ENCODE results near the gene UBE2N.
"Not testable (repeated sequence)": the region's sequence is repeated elsewhere in the genome, so short reads cannot be mapped to it uniquely, and the experiment has no call there.

Gene UBE2N

DNA sequence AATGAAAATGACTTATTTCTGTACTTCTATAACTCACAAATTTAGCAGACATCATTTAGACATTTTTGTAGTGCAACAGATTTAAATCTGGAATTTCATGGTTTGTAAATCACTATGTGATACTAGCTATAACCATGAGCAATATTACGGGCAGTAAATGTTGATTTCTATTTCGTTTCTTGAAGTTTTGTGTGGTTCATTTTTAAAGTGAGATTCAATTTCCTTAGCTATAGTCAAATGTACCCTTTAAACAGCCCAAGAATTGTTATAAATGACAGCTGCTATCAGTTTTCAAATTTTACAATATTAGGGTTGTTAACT, 33.8 kb downstream of the UBE2N start:
- no peaks in the 10 kb centered on the region for H3K27me3 ChIP-seq (ENCODE audit: control insufficient read depth, insufficient read depth, low read length)
- no peaks in the 10 kb centered on the region for H3K9me3 ChIP-seq (replicated peaks; ENCODE audit: low read length)
- no peak overlapping the region for H3K4me2 ChIP-seq (ENCODE audit: low read length)
- H3K36me3 ChIP-seq (ENCODE audit: insufficient read depth, low read length) = peaks cover 26% of the 10 kb centered on the region
- no peak overlapping the region for H3K4me3 ChIP-seq (ENCODE audit: low read length)
- H3K9ac ChIP-seq (ENCODE audit: low read depth, low read length) = no peak overlapping the region
- peaks cover 32% of the 10 kb centered on the region for H3K4me1 ChIP-seq (ENCODE audit: control insufficient read depth, insufficient read depth, low read length)

DNA sequence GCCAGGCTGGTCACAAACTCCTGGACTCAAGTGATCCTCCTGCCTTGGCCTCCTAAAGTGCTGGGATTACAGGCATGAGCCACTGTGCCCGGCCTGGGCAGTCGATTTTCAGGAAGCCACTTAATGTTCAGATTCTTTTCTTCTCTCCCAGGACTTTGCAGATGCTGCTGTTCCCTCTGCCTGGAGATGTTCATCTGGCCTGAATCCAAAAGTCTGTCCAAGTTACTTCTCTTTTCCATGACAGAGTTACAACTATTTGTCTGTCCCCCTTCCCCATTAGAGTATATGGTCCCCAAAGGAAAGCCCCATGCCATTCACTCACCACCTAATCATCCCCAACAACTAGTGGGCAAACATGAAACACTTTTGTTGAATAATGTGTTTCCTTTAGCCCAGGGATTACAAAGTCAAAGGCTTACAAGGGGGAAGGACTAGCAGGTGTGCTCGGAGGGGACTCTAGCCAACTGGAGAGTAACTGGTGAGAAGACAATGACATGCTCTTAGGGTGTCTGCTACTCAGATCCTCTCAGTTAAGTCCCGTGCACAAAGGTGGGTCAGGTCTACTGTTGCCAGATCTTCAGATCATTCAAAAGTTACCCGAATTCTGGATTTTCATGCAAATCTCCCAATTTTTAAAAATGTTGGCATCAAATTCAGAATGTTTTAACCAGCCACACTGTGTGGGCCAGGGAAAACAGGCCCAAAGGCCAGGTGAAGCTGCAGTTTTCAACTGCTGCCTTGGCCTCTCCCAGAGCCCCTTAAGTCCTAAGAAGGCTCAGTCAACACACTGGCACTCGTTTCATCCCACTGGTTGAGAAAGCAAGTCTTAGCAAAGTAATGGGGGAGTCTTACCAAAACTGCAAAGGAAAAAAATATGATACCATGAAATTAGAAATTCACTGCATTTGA, 34.4 kb downstream of the UBE2N start:
- Histone ChIP-seq H3K9ac (ENCODE audit: low read depth, low read length) (no peak overlapping the region), H3K36me3 (ENCODE audit: insufficient read depth, low read length) (peaks cover 31% of the 10 kb centered on the region), H3K4me3 (ENCODE audit: low read length) (no peak overlapping the region), H3K9me3 (replicated peaks; ENCODE audit: low read length) (no peaks in the 10 kb centered on the region), H3K4me2 (ENCODE audit: low read length) (no peak overlapping the region), H3K27me3 (ENCODE audit: control insufficient read depth, insufficient read depth, low read length) (no peaks in the 10 kb centered on the region), H3K4me1 (ENCODE audit: control insufficient read depth, insufficient read depth, low read length) (peaks cover 32% of the 10 kb centered on the region)

DNA sequence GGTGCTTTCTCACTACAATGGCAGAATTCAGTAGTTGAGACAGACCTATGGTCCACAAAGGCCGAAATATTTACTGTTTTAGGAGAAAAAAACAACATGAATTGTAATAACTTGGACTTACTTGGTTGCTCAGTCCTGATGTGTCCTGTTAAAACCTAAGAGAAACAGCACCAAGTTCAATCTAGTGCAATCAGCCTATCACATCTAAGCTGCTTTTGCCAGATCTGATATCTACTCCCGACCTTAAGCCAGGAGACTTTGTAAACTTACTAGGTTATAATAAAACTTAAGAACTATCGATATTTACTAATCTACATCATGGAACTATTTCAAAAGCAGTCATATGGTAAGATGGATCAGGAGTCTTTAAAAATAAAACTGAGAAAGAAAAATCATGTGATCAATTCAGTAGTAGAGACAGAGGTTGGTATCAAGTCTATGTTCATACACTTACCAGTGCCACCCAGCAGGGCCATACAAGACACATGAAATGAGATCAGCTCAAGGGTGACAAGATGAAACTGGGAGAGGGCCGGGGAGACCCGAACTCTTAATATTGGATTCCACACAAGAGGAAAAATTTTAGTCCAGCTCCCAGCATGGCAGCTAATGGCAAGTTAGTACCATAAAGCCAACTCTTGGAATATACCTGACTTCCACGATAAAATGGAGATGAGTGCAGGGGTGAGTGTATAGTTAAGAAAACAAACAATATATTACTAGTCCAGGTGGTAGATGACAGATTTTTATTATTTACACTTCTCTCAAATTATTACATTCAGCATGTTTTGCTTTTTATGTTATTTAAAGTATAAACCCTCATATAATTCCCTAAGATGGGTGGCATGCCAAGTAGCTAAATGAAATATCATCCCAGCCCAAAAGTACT, 36.5 kb downstream of the UBE2N start:
- no peaks in the 10 kb centered on the region for H3K27me3 ChIP-seq (ENCODE audit: control insufficient read depth, insufficient read depth, low read length)
- H3K9ac ChIP-seq (ENCODE audit: low read depth, low read length) = no peak overlapping the region
- H3K4me3 ChIP-seq (ENCODE audit: low read length) = no peak overlapping the region
- H3K9me3 ChIP-seq (replicated peaks; ENCODE audit: low read length) = no peaks in the 10 kb centered on the region
- peaks cover 31% of the 10 kb centered on the region for H3K36me3 ChIP-seq (ENCODE audit: insufficient read depth, low read length)
- peaks cover 20% of the 10 kb centered on the region for H3K4me1 ChIP-seq (ENCODE audit: control insufficient read depth, insufficient read depth, low read length)
- H3K4me2 ChIP-seq (ENCODE audit: low read length) = no peak overlapping the region

DNA sequence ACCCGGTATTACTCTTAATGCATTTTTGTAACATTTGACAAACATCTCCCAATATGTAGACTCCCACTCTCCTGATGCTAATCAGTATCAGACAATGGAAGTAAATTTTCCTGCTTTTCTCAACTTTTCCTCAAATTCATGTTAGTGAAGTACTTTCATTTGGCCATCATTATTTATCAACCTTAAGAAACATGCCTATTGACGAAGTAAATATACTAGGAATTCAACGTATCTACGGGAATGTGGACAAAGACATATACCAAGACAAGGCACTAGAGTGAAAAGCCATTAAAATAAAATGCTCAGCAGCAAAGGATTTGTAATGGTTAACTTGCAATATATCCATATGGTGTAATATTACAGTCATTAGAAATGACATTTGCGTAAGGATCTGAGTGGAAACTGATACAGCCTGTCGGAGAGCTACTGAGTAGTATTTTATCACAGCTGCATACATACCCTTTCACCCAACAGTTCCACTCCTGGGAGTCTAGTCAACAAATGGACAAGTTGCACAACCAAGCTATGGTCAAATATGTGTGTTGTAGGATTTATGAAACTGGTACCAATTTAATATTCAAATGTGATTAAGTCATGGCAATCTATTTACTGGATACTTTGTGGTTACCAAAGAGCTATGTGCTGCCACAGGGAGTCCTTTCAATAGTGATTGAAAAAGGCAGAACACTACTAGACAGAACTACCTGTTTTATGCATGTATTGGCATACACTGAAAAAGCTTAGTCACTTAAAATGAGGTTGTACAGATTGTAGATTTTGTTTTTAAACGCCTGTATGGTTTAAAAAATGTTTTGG, 37.6 kb downstream of the UBE2N start:
- Histone ChIP-seq H3K9me3 (replicated peaks; ENCODE audit: low read length) (no peaks in the 10 kb centered on the region), H3K27me3 (ENCODE audit: control insufficient read depth, insufficient read depth, low read length) (no peaks in the 10 kb centered on the region), H3K9ac (ENCODE audit: low read depth, low read length) (no peak overlapping the region), H3K4me3 (ENCODE audit: low read length) (no peak overlapping the region), H3K36me3 (ENCODE audit: insufficient read depth, low read length) (peaks cover 30% of the 10 kb centered on the region), H3K4me1 (ENCODE audit: control insufficient read depth, insufficient read depth, low read length) (peaks cover 10% of the 10 kb centered on the region), H3K4me2 (ENCODE audit: low read length) (no peak overlapping the region)

DNA sequence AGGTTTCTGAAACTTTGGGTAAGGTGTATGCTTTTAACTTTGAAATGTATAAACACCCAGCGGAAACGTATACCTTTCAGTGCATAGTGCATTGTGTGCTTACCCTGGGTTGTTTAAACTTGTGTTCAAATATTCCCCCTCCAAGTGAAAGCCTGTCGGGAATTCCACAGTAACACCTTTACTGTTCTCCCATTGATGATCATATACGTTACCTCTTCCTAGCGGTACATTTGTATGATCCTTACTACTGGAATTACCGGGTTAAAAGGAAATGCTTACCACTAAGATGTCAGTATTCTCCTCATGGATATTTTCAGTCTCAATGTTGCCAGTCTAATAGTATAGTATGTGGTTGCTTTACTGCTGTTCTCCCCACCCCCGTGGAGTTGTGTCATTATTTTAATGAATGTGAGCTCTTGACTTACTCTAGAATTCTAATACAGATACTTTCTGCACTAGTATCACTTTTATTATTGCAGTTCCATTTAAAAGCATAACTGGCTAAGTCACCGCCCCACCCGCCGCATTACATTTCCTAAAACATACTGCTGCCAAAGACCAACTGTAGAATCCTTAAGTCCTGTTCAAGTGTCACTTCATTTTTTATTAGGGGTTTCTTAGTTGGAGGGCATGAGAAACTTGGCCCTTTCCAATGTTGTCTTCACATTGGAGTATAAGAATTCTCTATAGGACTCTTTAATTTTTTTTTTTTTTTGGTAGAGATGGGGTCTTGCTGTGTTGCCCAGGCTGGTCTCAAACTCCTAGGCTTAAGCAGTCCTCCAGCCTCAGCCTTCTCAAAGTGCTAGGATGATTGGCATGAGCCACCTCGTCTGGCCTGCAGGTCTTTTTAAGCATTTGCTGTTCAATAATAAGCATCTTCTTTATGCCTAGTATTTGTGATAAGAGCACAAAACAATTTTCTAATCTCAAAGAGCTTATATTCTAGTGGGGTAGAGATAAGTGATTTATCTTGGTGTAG, 39.1 kb downstream of the UBE2N start:
- H3K9ac ChIP-seq (ENCODE audit: low read depth, low read length) = no peak overlapping the region
- H3K4me1 ChIP-seq (ENCODE audit: control insufficient read depth, insufficient read depth, low read length) = peaks cover 3% of the 10 kb centered on the region
- no peaks in the 10 kb centered on the region for H3K9me3 ChIP-seq (replicated peaks; ENCODE audit: low read length)
- H3K36me3 ChIP-seq (ENCODE audit: insufficient read depth, low read length) = peaks cover 38% of the 10 kb centered on the region
- no peak overlapping the region for H3K4me2 ChIP-seq (ENCODE audit: low read length)
- H3K27me3 ChIP-seq (ENCODE audit: control insufficient read depth, insufficient read depth, low read length) = no peaks in the 10 kb centered on the region
- no peak overlapping the region for H3K4me3 ChIP-seq (ENCODE audit: low read length)

DNA sequence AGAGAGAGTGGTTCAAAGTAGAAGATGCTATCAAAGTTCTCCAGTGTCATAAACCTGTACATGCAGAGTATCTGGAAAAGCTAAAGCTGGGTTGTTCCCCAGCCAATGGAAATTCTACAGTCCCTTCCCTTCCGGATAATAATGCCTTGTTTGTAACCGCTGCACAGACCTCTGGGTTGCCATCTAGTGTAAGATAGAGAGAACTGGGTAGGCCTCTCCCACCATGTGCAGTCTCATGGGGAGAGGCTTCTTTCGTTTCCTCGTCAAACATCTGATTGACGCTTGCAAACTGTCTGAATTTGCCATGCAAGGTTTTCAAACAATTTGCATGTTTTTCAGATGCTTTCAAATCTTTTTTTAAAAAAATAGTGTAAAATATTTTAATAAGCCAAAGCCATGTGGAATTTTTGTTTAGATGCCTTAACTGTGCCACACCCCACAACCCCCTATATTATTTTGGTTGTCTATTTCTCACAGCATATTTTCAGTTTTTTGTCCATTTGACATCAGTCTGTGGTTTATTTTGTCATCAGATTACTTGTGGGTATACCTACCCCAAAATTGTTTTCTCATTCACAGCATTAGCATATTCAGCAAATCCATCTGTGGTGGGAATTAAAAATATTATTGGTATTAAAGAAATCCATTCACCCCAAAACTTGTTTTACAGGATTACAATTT, 42.4 kb downstream of the UBE2N start:
- H3K36me3 ChIP-seq (ENCODE audit: insufficient read depth, low read length) = peaks cover 43% of the 10 kb centered on the region
- H3K4me2 ChIP-seq (ENCODE audit: low read length); H3K4me1 ChIP-seq (ENCODE audit: control insufficient read depth, insufficient read depth, low read length); H3K27me3 ChIP-seq (ENCODE audit: control insufficient read depth, insufficient read depth, low read length); H3K9ac ChIP-seq (ENCODE audit: low read depth, low read length); H3K9me3 ChIP-seq (replicated peaks; ENCODE audit: low read length); H3K4me3 ChIP-seq (ENCODE audit: low read length): not testable (repeated sequence)

DNA sequence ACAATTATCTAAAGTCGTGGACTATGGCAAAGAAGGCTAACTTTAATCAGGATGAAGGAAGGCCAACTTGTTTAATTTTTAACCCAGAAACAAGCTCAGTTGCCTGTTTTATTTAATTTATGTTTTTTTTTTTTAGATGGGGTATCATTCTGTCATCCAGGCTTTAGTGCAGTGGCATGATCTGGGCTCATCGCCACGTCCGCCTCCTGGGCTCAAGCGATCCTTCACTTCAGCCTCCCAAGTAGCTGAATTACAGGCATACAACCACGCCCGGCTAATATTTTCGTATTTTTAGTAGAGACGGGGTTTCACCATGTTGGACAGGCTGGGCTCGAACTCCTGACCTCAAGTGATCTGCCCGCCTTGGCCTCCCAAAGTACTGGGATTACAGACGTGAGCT, 44.3 kb downstream of the UBE2N start:
- Histone ChIP-seq H3K27me3 (ENCODE audit: control insufficient read depth, insufficient read depth, low read length) (no peaks in the 10 kb centered on the region), H3K4me1 (ENCODE audit: control insufficient read depth, insufficient read depth, low read length) (no peaks in the 10 kb centered on the region), H3K9me3 (replicated peaks; ENCODE audit: low read length) (no peaks in the 10 kb centered on the region), H3K4me3 (ENCODE audit: low read length) (no peak overlapping the region), H3K9ac (ENCODE audit: low read depth, low read length) (no peak overlapping the region), H3K4me2 (ENCODE audit: low read length) (no peak overlapping the region), H3K36me3 (ENCODE audit: insufficient read depth, low read length) (peaks cover 29% of the 10 kb centered on the region)

DNA sequence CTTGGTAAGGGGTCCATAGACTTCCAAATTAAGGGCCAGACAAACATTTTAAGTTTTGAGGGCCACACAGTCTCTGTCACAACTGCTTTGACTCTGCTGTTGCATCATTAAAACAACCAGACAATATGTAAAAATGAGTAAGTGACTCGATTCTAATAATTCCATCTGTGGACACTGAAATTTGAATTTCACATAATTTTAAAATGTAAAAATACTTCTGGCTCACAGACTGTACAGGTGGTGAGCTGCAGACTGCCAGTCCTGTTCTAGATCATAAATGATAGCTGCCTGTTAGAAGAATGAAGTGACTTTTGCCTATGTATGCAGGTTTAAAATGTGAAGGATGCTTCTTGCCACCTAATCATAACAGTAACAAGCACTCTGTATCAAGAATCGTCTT, 48.3 kb downstream of the UBE2N start:
- no peak overlapping the region for H3K4me2 ChIP-seq (ENCODE audit: low read length)
- no peak overlapping the region for H3K9ac ChIP-seq (ENCODE audit: low read depth, low read length)
- H3K4me3 ChIP-seq (ENCODE audit: low read length) = no peak overlapping the region
- H3K4me1 ChIP-seq (ENCODE audit: control insufficient read depth, insufficient read depth, low read length) = peaks cover under 1% of the 10 kb centered on the region
- no peaks in the 10 kb centered on the region for H3K9me3 ChIP-seq (replicated peaks; ENCODE audit: low read length)
- no peaks in the 10 kb centered on the region for H3K27me3 ChIP-seq (ENCODE audit: control insufficient read depth, insufficient read depth, low read length)
- H3K36me3 ChIP-seq (ENCODE audit: insufficient read depth, low read length) = peaks cover 19% of the 10 kb centered on the region

DNA sequence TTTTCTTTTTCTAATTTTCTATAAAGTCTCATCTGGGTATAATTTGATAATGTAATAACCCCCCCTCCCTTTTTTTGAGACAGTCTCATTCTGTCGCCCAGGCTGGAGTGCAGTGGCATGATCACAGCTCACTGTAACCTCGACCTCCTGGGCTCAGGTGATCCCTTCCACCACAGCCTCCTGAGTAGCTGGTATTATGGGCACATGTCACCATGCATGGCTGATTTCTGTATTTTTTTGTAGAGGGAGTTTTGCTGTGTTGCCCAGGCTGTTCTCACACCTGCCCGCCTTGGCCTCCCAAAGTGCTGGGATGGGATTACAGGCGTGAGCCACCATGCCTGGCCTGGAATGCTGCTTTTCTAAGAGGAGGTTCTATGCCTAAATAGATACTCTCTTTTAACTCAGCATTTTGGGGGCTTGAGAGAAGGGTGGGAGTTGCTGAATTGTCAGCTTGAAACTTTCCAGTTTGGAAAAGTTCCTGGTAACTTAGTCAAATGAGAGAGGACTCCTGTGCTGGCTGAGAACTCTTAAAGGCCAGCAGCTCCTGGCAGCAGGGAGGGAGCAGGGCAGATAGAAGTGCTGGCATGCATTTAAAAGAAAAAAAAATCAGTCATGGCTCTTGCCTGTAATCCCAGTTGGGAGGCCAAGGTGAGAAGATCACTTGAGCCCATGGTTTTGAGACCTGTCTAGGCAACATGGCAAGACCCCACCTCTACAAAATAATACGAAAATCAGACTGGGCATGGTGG, 51.0 kb downstream of the UBE2N start:
- Histone ChIP-seq H3K36me3 (ENCODE audit: insufficient read depth, low read length) (no peaks in the 10 kb centered on the region), H3K9ac (ENCODE audit: low read depth, low read length) (no peak overlapping the region), H3K4me1 (ENCODE audit: control insufficient read depth, insufficient read depth, low read length) (peaks cover 14% of the 10 kb centered on the region), H3K4me2 (ENCODE audit: low read length) (no peak overlapping the region), H3K27me3 (ENCODE audit: control insufficient read depth, insufficient read depth, low read length) (no peaks in the 10 kb centered on the region), H3K4me3 (ENCODE audit: low read length) (no peak overlapping the region), H3K9me3 (replicated peaks; ENCODE audit: low read length) (no peaks in the 10 kb centered on the region)

DNA sequence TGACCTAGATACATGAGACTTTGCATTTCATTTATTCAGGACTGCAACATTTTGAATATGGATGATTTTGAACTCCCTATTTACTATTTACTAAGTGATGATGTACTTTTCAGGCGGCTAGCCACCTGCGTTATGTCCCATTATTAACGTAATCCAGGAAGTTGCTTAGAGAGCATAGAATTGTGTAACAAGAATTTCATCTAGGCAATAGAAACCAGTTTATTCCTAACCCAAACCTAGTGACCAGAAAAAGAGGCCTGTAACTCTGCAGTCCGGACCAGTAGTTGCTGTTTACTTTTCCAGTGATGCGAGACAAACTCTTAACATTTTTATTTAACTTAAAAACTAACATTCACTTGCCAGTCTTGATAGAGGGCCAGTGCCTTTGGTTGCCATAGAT, 51.7 kb downstream of the UBE2N start:
- Histone ChIP-seq H3K4me1 (ENCODE audit: control insufficient read depth, insufficient read depth, low read length) (peaks cover 14% of the 10 kb centered on the region), H3K27me3 (ENCODE audit: control insufficient read depth, insufficient read depth, low read length) (no peaks in the 10 kb centered on the region), H3K4me2 (ENCODE audit: low read length) (no peak overlapping the region), H3K9me3 (replicated peaks; ENCODE audit: low read length) (no peaks in the 10 kb centered on the region), H3K4me3 (ENCODE audit: low read length) (no peak overlapping the region), H3K36me3 (ENCODE audit: insufficient read depth, low read length) (peaks cover 5% of the 10 kb centered on the region), H3K9ac (ENCODE audit: low read depth, low read length) (no peak overlapping the region)

Measured in skeletal muscle satellite cell (primary cell).